ENCODE results near the gene UBN1.

Gene UBN1

GRCh38 chr16:4814542-4815173 is 32.6 kb upstream of the UBN1 start:
- DNase-seq: no peak

- DNase-seq: no peak
Observed at GRCh38 chr16:4820652-4821051, 26.6 kb upstream of the UBN1 start.

GRCh38 chr16:4825196-4825595 is 22.1 kb upstream of the UBN1 start:
- DNase-seq: no peak

- no peak for DNase-seq
Observed at GRCh38 chr16:4826526-4826925, 20.8 kb upstream of the UBN1 start.

GRCh38 chr16:4826980-4827379 is 20.3 kb upstream of the UBN1 start:
- DNase-seq: no peak

- DNase-seq: no peak
Observed at GRCh38 chr16:4828567-4829321, 18.5 kb upstream of the UBN1 start.

- DNase-seq: no peak
Observed at GRCh38 chr16:4830408-4830807, 16.9 kb upstream of the UBN1 start.

GRCh38 chr16:4831616-4832015 is 15.7 kb upstream of the UBN1 start:
- no peak for DNase-seq

GRCh38 chr16:4832698-4833343 is 14.5 kb upstream of the UBN1 start:
- no peak for DNase-seq

GRCh38 chr16:4833584-4833983 is 13.7 kb upstream of the UBN1 start:
- DNase-seq: no peak

- DNase-seq: no peak
Observed at GRCh38 chr16:4836727-4837126, 10.6 kb upstream of the UBN1 start.

- no peak for DNase-seq
Observed at GRCh38 chr16:4837733-4838501, 9.4 kb upstream of the UBN1 start.

- DNase-seq: no peak
Observed at GRCh38 chr16:4839942-4840341, 7.3 kb upstream of the UBN1 start.

- no peak for DNase-seq
Observed at GRCh38 chr16:4840984-4841383, 6.3 kb upstream of the UBN1 start.

GRCh38 chr16:4846503-4846900 is 779 bp upstream of the UBN1 start:
- DNase-seq: no peak

- DNase-seq: peak; percentile 24 to 30
Observed at GRCh38 chr16:4847774-4848587, 700 bp downstream of the UBN1 start.

- no peak for DNase-seq
Observed at GRCh38 chr16:4850211-4850610, 2.9 kb downstream of the UBN1 start.

GRCh38 chr16:4852221-4852872 is 5.1 kb downstream of the UBN1 start:
- no peak for DNase-seq

GRCh38 chr16:4855371-4855770 is 8.1 kb downstream of the UBN1 start:
- DNase-seq: no peak

- no peak for DNase-seq
Observed at GRCh38 chr16:4855804-4856203, 8.5 kb downstream of the UBN1 start.

- no peak for DNase-seq
Observed at GRCh38 chr16:4859190-4859899, 12.1 kb downstream of the UBN1 start.
